GM18870 (cell line): Measurements from ENCODE around the gene NRBF2.
"Not testable (repeated sequence)": the region's sequence is repeated elsewhere in the genome, so short reads cannot be mapped to it uniquely, and the experiment has no call there.

Experiments
- ATAC-seq: cut with Tn5 transposase; IDR thresholded peaks from one replicate; pipeline ENCODE4 v1.9.1; 2021; ENCODE audit warnings: moderate library complexity; ENCODE audit not compliant: unreplicated experiment

The NRBF2 gene

GRCh38 chr10:63116452-63117072 lies 16.6 kb upstream of the NRBF2 start:
- no peak for ATAC-seq

- ATAC-seq, result no peak
Observed at GRCh38 chr10:63119041-63119440, 14.1 kb upstream of the NRBF2 start.

GRCh38 chr10:63120554-63120953 lies 12.6 kb upstream of the NRBF2 start:
- no peak for ATAC-seq

GRCh38 chr10:63123727-63124362 lies 9.3 kb upstream of the NRBF2 start:
- ATAC-seq, result no peak

GRCh38 chr10:63125459-63125858 lies 7.7 kb upstream of the NRBF2 start:
- ATAC-seq, result no peak

- ATAC-seq, result no peak
Observed at GRCh38 chr10:63128443-63128842, 4.7 kb upstream of the NRBF2 start.

- ATAC-seq, result no peak
Observed at GRCh38 chr10:63129888-63130287, 3.2 kb upstream of the NRBF2 start.

- no peak for ATAC-seq
Observed at GRCh38 chr10:63132651-63133055, 475 bp upstream of the NRBF2 start.

- ATAC-seq, result no peak
Observed at GRCh38 chr10:63133821-63134557, 861 bp downstream of the NRBF2 start.

- ATAC-seq, result no peak
Observed at GRCh38 chr10:63137306-63137705, 4.2 kb downstream of the NRBF2 start.

GRCh38 chr10:63140077-63140476 lies 6.9 kb downstream of the NRBF2 start:
- no peak for ATAC-seq

GRCh38 chr10:63142136-63142535 lies 9.0 kb downstream of the NRBF2 start:
- no peak for ATAC-seq

GRCh38 chr10:63143987-63144386 lies 10.9 kb downstream of the NRBF2 start:
- no peak for ATAC-seq

- ATAC-seq, result no peak
Observed at GRCh38 chr10:63145782-63146181, 12.7 kb downstream of the NRBF2 start.

GRCh38 chr10:63146503-63146902 lies 13.4 kb downstream of the NRBF2 start:
- no peak for ATAC-seq

GRCh38 chr10:63150745-63151144 lies 17.6 kb downstream of the NRBF2 start:
- ATAC-seq, result no peak

- ATAC-seq, result not testable (repeated sequence)
Observed at GRCh38 chr10:63153868-63154545, 20.9 kb downstream of the NRBF2 start.

- ATAC-seq, result no peak
Observed at GRCh38 chr10:63154546-63155387, 21.6 kb downstream of the NRBF2 start.

GRCh38 chr10:63155388-63156020 lies 22.4 kb downstream of the NRBF2 start:
- ATAC-seq, result no peak

- ATAC-seq, result no peak
Observed at GRCh38 chr10:63156236-63156635, 23.1 kb downstream of the NRBF2 start.
